ENCODE results near the gene AIG1. TPM values are rescaled to one million over a fixed set of nuclear protein-coding genes. Genes with fewer than 3 reads are reported as not detected.
"Not testable (repeated sequence)": the region's sequence is repeated elsewhere in the genome, so short reads cannot be mapped to it uniquely, and the experiment has no call there.

AIG1 gene
- total RNA-seq, 1 donor from 2014 or later = 37.1 TPM

- Mint-ChIP-seq H3K27me3 (ENCODE audit: insufficient read depth, low read depth) (no peaks in the 10 kb centered on the region), H3K36me3 (no peaks in the 10 kb centered on the region), H3K27ac (no peak overlapping the region), H3K4me3 (no peak overlapping the region), H3K9me3 (peaks cover 6% of the 10 kb centered on the region), H3K4me1 (no peaks in the 10 kb centered on the region)
- H2AFZ ChIP-seq (replicated peaks) = no peak overlapping the region
- H3K36me3 ChIP-seq = no peaks in the 10 kb centered on the region
- no peaks in the 10 kb centered on the region for H3K79me2 ChIP-seq (ENCODE audit: low read depth)
- no peaks in the 10 kb centered on the region for H3K27me3 ChIP-seq
- H3K4me3 ChIP-seq = no peak overlapping the region
- H3K4me2 ChIP-seq = no peak overlapping the region
- TF ChIP-seq EZH2 (IDR thresholded peaks at IDR 0.05) = no peak
- no peak for TF ChIP-seq CTCF (IDR thresholded peaks at IDR 0.05)
- no peak for TF ChIP-seq EZH2phosphoT487 (IDR thresholded peaks at IDR 0.05)
- no peaks in the 10 kb centered on the region for H3K4me1 ChIP-seq
- no peaks in the 10 kb centered on the region for H3K9me3 ChIP-seq (ENCODE audit: low read depth)
- no peak overlapping the region for H3K27ac ChIP-seq
- no peak for DNase-seq (ENCODE audit: low spot score)
- no peak overlapping the region for H3K9ac ChIP-seq
- no peaks in the 10 kb centered on the region for H3F3A ChIP-seq (ENCODE audit: low read depth)
- no peaks in the 10 kb centered on the region for H4K20me1 ChIP-seq (ENCODE audit: low read depth)
Measured at GRCh38 chr6:143243786-143244185, 183.1 kb downstream of the AIG1 start.

- no peaks in the 10 kb centered on the region for H3K4me1 ChIP-seq
- Mint-ChIP-seq H3K36me3 (no peaks in the 10 kb centered on the region), H3K27me3 (ENCODE audit: insufficient read depth, low read depth) (peaks cover 2% of the 10 kb centered on the region), H3K27ac (no peak overlapping the region), H3K4me1 (no peaks in the 10 kb centered on the region), H3K4me3 (no peak overlapping the region), H3K9me3 (peaks cover 6% of the 10 kb centered on the region)
- H3K4me3 ChIP-seq = no peak overlapping the region
- no peak overlapping the region for H3K4me2 ChIP-seq
- no peak for TF ChIP-seq CTCF (IDR thresholded peaks at IDR 0.05)
- no peak for TF ChIP-seq EZH2 (IDR thresholded peaks at IDR 0.05)
- TF ChIP-seq EZH2phosphoT487 (IDR thresholded peaks at IDR 0.05) = no peak
- no peaks in the 10 kb centered on the region for H3K9me3 ChIP-seq (ENCODE audit: low read depth)
- H3K27me3 ChIP-seq = no peaks in the 10 kb centered on the region
- DNase-seq (ENCODE audit: low spot score) = no peak
- no peaks in the 10 kb centered on the region for H3K79me2 ChIP-seq (ENCODE audit: low read depth)
- no peak overlapping the region for H3K27ac ChIP-seq
- H3K36me3 ChIP-seq = no peaks in the 10 kb centered on the region
- H4K20me1 ChIP-seq (ENCODE audit: low read depth) = no peaks in the 10 kb centered on the region
- H3K9ac ChIP-seq = no peak overlapping the region
- H3F3A ChIP-seq (ENCODE audit: low read depth) = no peaks in the 10 kb centered on the region
- no peak overlapping the region for H2AFZ ChIP-seq (replicated peaks)
Measured at GRCh38 chr6:143245656-143246055, 185.0 kb downstream of the AIG1 start.

- H3F3A ChIP-seq (ENCODE audit: low read depth); H3K27me3 Mint-ChIP-seq (ENCODE audit: insufficient read depth, low read depth): not testable (repeated sequence)
Measured at GRCh38 chr6:143246166-143246775, 185.6 kb downstream of the AIG1 start.

GRCh38 chr6:143247586-143247985 lies 186.9 kb downstream of the AIG1 start:
- H3K27ac ChIP-seq = no peak overlapping the region
- H3K79me2 ChIP-seq (ENCODE audit: low read depth) = no peaks in the 10 kb centered on the region
- peaks cover 6% of the 10 kb centered on the region for H3K9me3 Mint-ChIP-seq
- H4K20me1 ChIP-seq (ENCODE audit: low read depth) = no peaks in the 10 kb centered on the region
- H3K36me3 Mint-ChIP-seq = peaks cover 3% of the 10 kb centered on the region
- DNase-seq (ENCODE audit: low spot score) = no peak
- no peak overlapping the region for H3K9ac ChIP-seq
- H3K27me3 Mint-ChIP-seq (ENCODE audit: insufficient read depth, low read depth) = peaks cover 2% of the 10 kb centered on the region
- no peaks in the 10 kb centered on the region for H3K4me1 ChIP-seq
- no peak overlapping the region for H3K4me3 ChIP-seq
- no peaks in the 10 kb centered on the region for H3F3A ChIP-seq (ENCODE audit: low read depth)
- no peak overlapping the region for H3K4me2 ChIP-seq
- no peaks in the 10 kb centered on the region for H3K9me3 ChIP-seq (ENCODE audit: low read depth)
- no peak overlapping the region for H3K4me3 Mint-ChIP-seq
- TF ChIP-seq CTCF (IDR thresholded peaks at IDR 0.05) (no peak), EZH2 (IDR thresholded peaks at IDR 0.05) (no peak), EZH2phosphoT487 (IDR thresholded peaks at IDR 0.05) (no peak)
- no peaks in the 10 kb centered on the region for H3K4me1 Mint-ChIP-seq
- H3K36me3 ChIP-seq = no peaks in the 10 kb centered on the region
- H3K27me3 ChIP-seq = no peaks in the 10 kb centered on the region
- H3K27ac Mint-ChIP-seq = no peak overlapping the region
- H2AFZ ChIP-seq (replicated peaks) = no peak overlapping the region

More at GRCh38 chr6:143246166-143246775, 185.6 kb downstream of the AIG1 start:
- not testable (repeated sequence) for H3K27me3 ChIP-seq; H3K4me1 Mint-ChIP-seq; H3K4me3 ChIP-seq; H2AFZ ChIP-seq (replicated peaks); H3K9ac ChIP-seq; H3K4me2 ChIP-seq; H4K20me1 ChIP-seq (ENCODE audit: low read depth); H3K79me2 ChIP-seq (ENCODE audit: low read depth); H3K27ac Mint-ChIP-seq; H3K36me3 Mint-ChIP-seq; DNase-seq (ENCODE audit: low spot score); H3K36me3 ChIP-seq; H3K9me3 ChIP-seq (ENCODE audit: low read depth); H3K4me3 Mint-ChIP-seq; H3K9me3 Mint-ChIP-seq; H3K4me1 ChIP-seq; H3K27ac ChIP-seq
